ENCODE measurements around the gene POLDIP3.

DNA sequence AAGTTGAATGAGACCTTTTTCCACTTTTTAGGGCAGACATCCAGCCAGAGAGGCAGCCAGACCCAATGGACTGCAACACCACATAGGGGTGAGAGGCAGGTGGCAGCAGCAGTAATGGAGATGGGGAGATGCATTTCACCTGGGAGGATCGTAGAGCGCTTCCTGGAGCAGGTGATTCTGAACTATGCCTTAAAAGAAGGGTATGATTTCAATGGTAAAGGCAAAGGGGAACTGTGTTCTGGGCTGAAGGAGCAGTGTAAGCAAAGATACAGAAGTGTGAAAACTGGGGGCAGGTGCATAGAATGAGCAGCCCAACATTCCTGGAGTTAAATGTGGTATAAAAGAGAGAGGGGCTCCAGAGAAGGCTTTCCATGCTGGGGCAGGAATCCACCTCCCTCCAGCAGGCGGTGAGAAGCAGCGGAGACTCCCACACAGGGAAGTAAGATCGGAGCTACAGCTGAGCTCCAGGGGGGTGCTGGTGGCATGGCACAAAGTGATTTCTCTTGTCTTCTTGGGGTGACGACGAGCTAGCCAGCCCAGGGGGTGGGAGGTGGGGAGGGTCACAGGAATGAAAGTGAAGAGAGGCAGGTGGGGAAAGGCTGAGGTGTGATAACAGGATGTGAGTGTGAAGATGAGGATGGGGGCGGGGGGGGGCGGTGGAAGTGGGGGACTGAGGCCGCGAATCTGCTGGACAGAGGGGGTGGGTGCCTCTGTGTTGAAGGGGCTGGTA lies 65.2 kb downstream of the POLDIP3 start:
- TF ChIP-seq, protein P1, sequence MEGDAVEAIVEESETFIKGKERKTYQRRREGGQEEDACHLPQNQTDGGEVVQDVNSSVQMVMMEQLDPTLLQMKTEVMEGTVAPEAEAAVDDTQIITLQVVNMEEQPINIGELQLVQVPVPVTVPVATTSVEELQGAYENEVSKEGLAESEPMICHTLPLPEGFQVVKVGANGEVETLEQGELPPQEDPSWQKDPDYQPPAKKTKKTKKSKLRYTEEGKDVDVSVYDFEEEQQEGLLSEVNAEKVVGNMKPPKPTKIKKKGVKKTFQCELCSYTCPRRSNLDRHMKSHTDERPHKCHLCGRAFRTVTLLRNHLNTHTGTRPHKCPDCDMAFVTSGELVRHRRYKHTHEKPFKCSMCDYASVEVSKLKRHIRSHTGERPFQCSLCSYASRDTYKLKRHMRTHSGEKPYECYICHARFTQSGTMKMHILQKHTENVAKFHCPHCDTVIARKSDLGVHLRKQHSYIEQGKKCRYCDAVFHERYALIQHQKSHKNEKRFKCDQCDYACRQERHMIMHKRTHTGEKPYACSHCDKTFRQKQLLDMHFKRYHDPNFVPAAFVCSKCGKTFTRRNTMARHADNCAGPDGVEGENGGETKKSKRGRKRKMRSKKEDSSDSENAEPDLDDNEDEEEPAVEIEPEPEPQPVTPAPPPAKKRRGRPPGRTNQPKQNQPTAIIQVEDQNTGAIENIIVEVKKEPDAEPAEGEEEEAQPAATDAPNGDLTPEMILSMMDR (IDR thresholded peaks at IDR 0.05; ENCODE audit: poor library complexity): no peak
- TF ChIP-seq EZH2 (IDR thresholded peaks at IDR 0.05; ENCODE audit: borderline replicate concordance): no peak

Data from hepatocyte (in vitro differentiated cells).